Smooth muscle cell of the umbilical artery (primary cell): ENCODE measurements around the gene SLC40A1. TPM values are rescaled to one million over a fixed set of nuclear protein-coding genes. Genes with fewer than 3 reads are reported as not detected.

Experiments
- total RNA-seq: library from RNA; depleted of rRNA; stranded (reverse); fragments of >200 nt; gene quantifications from 2 replicates; pipeline ENCODE4 v1.2.3, GENCODE V29; 2014

SLC40A1 gene, protein sequence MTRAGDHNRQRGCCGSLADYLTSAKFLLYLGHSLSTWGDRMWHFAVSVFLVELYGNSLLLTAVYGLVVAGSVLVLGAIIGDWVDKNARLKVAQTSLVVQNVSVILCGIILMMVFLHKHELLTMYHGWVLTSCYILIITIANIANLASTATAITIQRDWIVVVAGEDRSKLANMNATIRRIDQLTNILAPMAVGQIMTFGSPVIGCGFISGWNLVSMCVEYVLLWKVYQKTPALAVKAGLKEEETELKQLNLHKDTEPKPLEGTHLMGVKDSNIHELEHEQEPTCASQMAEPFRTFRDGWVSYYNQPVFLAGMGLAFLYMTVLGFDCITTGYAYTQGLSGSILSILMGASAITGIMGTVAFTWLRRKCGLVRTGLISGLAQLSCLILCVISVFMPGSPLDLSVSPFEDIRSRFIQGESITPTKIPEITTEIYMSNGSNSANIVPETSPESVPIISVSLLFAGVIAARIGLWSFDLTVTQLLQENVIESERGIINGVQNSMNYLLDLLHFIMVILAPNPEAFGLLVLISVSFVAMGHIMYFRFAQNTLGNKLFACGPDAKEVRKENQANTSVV
- total RNA-seq = 8.2 and 20.2 TPM in 2 replicates

GRCh38 chr2:189580658-189581353 is at the start of gene SLC40A1:
SLC40A1 (minus strand) TSS chr2:189580786; CDS start chr2:189580460, 326 bp downstream.

Other genes starting within 250 kb of the SLC40A1 start
- gene WDR75, start 139.3 kb downstream of the SLC40A1 start, total RNA-seq = 42.5 and 59.9 TPM in 2 replicates
- 62.7 and 64.5 TPM in 2 replicates for gene ASNSD1, start 80.7 kb upstream of the SLC40A1 start, total RNA-seq
- 4.2 and 5.0 TPM in 2 replicates for gene ANKAR, start 93.9 kb upstream of the SLC40A1 start, total RNA-seq
- gene OSGEPL1, start 182.0 kb upstream of the SLC40A1 start, total RNA-seq = 9.9 and 11.3 TPM in 2 replicates
- gene ORMDL1, start 203.6 kb upstream of the SLC40A1 start, total RNA-seq = 60.5 and 80.5 TPM in 2 replicates
- gene PMS1, start 203.7 kb upstream of the SLC40A1 start, total RNA-seq = 30.5 and 33.3 TPM in 2 replicates